GM21515 (cell line): Measurements from ENCODE around the gene PIGV.
A peak's percentile ranks its signal among the peaks of the same experiment; 100 is the strongest.

Experiments
- ATAC-seq: cut with Tn5 transposase; IDR thresholded peaks from one replicate; pipeline ENCODE4 v1.9.1; 2021; ENCODE audit not compliant: unreplicated experiment

The PIGV gene

GRCh38 chr1:26772687-26773086 is 15.1 kb upstream of the PIGV start:
- no peak for ATAC-seq

DNA sequence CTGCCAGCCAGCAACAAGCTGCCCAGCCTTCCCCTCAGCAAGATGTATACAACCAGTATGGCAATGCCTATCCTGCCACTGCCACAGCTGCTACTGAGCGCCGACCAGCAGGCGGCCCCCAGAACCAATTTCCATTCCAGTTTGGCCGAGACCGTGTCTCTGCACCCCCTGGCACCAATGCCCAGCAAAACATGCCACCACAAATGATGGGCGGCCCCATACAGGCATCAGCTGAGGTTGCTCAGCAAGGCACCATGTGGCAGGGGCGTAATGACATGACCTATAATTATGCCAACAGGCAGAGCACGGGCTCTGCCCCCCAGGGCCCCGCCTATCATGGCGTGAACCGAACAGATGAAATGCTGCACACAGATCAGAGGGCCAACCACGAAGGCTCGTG is 13.3 kb upstream of the PIGV start:
- ATAC-seq = no peak

DNA sequence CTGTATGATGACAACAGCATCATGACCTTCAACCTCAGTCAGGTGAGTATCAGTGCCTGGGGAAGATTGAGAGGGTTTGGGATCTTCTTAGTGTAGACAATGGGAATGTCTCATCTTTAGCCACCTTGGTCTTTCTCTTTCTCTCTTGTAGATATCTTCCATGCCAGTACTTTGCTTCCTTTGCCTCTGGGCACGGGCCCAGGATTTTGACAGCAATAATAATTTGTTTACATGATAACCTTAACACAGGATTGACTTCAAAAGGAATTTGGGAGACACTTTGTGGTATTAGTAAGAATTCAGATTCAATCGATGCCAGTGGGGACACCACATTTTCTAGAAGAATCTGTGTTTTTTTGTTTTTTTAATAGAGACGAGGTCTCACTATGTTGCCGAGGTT is 12.1 kb upstream of the PIGV start:
- ATAC-seq = no peak

DNA sequence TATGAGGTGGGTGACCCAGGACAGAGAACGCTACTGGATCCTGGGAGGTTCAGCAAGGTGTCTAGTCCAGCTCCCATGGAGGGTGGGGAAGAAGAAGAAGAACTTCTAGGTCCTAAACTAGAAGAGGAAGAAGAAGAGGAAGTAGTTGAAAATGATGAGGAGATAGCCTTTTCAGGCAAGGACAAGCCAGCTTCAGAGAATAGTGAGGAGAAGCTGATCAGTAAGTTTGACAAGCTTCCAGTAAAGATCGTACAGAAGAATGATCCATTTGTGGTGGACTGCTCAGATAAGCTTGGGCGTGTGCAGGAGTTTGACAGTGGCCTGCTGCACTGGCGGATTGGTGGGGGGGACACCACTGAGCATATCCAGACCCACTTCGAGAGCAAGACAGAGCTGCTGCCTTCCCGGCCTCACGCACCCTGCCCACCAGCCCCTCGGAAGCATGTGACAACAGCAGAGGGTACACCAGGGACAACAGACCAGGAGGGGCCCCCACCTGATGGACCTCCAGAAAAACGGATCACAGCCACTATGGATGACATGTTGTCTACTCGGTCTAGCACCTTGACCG is 8.6 kb upstream of the PIGV start:
- ATAC-seq = no peak

- no peak for ATAC-seq
Measured at GRCh38 chr1:26780344-26780957, 7.3 kb upstream of the PIGV start.

- ATAC-seq = no peak
Measured at GRCh38 chr1:26781206-26781825, 6.4 kb upstream of the PIGV start.

DNA sequence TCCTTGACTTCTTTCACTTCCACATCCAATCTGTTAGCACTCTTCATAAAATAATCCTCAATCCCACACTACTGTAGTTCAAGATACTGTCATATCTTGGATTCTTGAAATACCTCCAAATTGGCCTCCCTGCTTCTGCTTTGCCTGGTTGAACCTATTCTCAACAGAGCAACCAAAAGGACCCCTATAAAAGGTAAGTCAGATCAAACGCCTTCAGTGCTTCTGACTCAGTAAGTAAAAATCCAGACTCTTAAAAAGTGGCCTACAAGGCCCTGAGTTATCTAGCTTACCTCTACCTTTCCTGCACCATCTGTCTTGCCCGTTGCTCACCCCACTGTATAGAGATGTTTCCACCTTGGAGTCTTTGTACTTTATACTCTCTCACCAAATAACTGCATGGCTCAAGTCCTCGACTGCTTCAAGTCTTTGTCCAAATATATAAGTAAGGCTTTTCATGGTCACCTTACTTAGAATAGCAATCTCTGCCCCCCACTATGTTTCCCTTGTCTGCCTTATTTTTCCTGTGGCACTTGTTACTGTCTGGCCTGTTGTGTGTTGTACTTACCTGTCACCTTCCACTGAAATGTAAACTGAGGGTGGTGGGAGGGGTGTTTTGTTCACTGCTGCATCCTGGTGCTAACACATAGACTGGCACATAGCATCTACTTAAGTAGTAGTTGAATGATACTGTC is 5.1 kb upstream of the PIGV start:
- ATAC-seq = no peak

- ATAC-seq = no peak
Measured at GRCh38 chr1:26783646-26784022, 4.1 kb upstream of the PIGV start.

DNA sequence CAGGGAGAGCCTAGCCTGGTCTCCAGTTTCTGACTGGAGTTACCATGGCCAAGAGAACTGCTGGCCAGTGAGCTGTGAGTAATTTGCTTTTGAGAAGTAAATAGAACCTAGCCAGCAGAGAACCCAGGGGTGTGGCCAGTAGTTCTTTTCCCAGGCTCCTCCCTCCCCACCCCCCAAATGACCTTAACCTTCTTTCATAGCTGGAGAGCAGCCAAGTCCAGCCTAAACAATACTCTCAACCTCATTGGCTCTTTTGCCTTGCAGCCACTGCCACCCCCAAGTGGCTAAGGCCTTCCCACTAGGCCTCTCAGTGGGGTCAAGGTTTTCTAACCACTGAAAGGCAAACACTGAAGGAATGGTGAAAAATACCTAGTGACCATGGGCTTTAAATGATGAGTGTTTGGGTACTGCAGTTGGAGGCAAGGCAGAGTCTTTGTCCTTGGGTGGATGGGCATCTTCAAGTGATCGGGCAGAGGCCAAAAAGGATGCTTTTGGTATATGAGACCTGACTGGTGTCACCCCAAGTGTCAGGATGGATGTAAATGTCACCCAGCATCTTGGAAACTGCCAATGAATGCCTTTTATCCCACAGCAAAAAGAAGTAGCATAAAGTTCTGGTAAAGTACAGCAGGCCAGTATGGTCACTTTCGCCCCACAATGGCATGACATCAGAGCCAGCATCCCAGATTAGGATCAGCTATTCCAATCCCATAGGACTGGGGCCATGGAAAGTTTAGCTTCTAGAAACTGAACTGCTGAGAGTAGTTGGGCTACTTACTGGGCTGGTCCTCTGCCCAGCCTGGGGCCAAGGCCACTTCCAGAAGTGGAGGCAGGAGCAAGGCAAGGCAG is 3.5 kb upstream of the PIGV start:
- no peak for ATAC-seq

GRCh38 chr1:26784886-26785285 is 2.9 kb upstream of the PIGV start:
- no peak for ATAC-seq

DNA sequence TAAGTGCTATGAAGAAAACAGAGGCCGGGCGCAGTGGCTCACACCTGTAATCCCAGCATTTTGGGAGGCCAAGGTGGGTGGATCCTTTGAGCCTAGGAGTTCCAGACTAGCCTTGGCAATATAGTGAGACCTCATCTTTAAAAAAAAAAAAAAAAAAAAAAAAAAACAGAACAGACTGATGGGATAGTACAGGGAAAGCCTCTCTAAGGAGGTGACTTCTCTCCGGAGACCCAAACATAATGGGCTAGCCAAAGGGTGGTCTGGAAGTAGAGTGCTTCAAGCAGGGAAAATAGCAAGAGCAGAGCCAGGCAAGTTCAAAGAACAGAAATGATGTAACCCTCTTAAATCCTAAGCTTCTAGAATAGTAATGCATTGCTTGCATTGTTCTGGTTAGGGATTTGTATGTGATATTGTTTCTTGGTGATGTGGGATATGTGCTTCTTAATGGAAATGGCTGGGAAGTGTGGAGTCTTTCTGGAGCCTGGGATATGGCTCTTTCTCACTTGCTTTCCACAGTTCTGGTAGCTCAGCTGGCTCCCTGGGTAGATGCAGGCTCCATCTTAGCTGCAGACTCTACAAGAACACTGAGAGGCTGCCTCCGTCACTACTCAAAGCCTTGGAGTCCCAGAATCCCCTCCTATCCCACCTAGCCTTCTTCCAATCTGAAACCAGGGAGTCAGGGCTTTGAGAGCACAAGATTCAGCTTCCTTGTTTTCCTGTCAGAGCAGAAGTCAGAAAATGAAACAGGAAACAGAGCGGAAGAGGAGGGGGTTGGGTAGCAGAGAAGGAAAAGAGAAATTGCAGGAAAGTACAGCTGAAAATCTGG is 1.9 kb upstream of the PIGV start:
- ATAC-seq = no peak

- ATAC-seq = no peak
Measured at GRCh38 chr1:26786437-26787380, 1.0 kb upstream of the PIGV start.

- peak; percentile 47 for ATAC-seq
Measured at GRCh38 chr1:26787381-26787705, 407 bp upstream of the PIGV start.

DNA sequence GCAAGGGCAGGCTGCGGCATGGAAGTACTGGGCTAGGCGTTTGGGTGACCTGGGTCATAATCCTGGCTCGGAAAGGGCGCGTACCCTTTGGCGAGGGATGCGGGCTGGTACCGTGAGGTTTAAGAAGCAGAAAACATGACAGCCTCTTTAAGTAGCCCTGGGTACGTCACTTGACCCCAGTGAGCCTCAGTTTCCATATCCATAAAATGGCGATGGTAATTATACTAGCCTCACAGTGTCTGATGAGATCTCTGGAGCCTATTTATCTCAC is 700 bp downstream of the PIGV start:
- ATAC-seq = no peak

GRCh38 chr1:26788836-26789611 is 1.3 kb downstream of the PIGV start:
- no peak for ATAC-seq

DNA sequence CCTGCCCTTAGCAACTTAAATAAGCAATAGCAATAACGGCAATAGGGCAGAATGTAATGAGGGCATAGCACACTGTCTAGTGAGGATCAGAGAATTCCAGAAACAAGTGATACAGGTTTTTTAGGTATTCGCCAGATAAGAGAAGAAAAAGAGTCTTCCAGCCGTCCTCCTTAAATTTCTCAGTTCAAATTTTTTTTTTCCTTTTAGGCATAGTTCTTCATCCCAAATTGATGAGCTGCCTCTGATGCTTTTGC is 1.8 kb downstream of the PIGV start:
- no peak for ATAC-seq

DNA sequence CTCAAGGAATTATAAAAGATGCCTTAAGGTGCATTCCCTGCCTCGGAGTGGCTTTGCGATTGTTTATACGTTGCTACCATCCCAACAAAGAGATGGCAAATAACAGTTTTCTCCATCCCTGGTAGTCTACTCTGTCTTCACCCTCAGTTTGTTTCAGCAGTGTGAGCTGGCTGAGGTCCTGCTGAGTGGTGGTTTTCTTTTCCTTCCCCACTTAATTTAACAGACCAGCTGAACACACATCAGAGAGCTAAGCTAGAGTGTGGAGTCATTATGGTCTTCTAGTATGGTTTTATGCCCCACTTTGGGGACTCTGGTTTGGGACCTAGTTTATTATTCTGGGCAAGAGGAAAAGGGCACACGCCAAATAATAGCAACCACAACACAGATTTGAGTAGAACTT is 2.2 kb downstream of the PIGV start:
- no peak for ATAC-seq

GRCh38 chr1:26790551-26790953 is 2.8 kb downstream of the PIGV start:
- no peak for ATAC-seq

DNA sequence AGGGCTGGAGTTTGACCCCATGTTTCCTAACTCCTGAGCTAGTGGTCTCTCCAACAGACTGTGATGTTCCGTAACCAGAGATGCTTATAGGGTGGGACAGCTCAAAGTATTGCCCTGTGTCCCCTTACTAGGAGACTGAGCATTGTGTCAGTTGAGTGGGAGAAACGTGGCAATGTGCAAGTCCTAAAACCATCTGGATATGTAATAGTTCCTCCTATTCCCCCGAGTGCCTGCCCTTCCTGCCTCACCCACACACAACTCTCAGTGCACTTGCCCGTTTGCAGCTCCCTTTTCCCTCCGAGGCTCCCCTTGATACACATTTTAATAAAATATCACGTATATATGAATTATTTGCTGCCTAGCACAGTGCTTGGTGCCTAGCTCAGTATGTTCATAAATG is 3.4 kb downstream of the PIGV start:
- ATAC-seq = no peak
